ENCODE results near the gene SGCG.

The SGCG gene

DNA sequence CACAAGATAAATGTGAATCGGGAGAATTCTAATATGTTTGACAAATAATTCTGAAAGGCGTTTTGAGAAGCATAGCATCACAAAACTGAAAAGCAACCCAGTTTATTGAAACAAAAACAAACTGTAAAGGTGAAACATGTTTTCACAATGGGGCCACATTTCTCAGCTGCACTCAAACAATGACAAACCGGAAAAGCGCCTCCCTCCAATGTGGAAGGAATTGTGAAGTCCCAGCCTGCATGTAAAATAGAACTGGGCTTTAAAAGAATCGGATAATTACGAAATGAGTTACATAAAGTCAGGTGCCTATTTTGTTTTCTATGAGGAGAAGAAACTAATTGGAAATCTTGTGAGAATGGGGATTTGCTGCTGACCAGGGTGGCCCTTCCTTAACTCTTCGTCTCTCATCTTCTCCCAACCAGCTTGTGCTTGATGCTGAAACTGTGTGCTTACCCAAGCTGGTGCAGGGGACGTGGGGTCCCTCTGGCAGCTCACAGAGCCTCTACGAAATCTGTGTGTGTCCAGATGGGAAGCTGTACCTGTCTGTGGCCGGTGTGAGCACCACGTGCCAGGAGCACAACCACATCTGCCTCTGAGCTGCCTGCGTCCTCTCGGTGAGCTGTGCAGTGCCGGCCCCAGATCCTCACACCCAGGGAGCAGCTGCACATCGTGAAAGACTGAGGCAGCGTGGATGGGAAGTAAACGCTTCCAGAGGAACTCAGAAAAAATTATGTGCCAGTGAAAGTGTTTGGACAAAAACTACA lies 143.3 kb downstream of the SGCG start:
- no peak for DNase-seq (ENCODE audit: low read depth in 3 of 3, low spot score in 1 of 3)

DNA sequence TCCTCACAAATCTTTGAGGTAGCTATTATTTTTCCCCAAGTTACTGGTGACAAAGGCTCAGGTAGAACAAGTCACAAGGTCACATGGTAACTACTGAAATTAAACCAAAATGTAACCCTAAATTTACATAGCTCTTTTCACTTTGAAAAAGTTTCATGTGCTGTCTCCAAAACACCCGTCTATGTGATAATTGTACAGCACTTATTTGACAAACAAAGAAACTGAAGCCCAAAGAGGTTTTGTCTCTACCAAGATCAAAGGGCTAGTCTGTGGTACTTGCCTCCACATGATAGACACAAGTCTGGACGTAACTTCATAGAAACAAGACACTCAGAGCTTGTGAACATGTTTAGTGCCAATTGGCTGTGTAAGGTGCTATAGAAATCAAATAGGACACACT lies 144.4 kb downstream of the SGCG start:
- no peak for DNase-seq (ENCODE audit: low read depth in 3 of 3, low spot score in 1 of 3)

- no peak for DNase-seq (ENCODE audit: low read depth in 3 of 3, low spot score in 1 of 3)
These were observed 149.6 kb downstream of the SGCG start for GRCh38 chr13:23330356-23330755.

DNA sequence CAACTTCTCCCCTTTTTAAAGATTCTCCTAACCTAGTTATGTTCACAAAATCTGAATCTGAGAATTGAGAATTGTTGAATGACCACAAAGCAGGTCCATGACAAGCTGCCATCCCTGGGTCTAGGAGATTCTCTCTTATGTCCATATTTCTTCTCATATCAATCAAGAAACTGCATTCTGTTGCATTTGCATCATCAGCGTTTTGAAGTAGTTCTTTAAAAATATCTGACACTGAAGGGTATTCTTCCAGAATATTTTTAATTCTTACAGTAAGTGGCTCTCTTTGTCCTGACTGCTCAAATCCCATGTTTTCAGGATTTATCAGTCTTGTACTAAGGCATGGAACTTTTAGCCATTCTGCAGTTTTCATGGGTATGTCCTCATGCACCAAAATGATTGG lies 158.4 kb downstream of the SGCG start:
- no peak for DNase-seq (ENCODE audit: low read depth in 3 of 3, low spot score in 1 of 3)

DNA sequence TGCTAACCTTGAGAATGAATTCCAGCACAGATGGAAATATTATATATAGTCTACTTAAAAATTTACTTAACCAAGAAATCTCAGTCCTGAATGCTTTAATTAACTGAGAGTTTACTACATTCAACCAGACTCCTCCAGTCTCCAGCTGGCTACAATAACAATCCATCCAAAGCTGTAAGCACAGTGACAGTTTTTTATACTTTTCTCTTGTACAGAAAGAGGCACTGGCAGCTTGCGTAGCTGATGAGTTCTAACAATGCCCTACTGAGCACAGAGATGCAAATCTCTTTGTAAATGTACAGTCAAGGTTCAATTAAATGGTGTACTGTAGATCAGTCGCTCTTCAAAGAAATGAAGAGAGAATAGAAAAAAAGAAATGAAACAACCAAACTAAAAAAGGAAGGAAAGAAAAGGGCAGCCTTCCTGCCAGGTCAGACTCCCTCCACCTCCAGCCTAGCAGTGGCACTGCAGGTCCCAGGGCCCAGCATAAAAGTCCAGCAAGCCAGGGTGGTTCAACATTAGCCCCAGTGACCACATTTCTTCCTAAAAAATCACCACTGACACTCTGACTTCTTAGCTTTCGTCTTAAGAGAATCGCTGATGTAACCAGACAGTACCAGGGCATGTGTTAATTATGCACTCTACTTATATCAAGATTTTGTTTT lies 164.3 kb downstream of the SGCG start:
- DNase-seq (ENCODE audit: low read depth in 3 of 3, low spot score in 1 of 3): no peak

DNA sequence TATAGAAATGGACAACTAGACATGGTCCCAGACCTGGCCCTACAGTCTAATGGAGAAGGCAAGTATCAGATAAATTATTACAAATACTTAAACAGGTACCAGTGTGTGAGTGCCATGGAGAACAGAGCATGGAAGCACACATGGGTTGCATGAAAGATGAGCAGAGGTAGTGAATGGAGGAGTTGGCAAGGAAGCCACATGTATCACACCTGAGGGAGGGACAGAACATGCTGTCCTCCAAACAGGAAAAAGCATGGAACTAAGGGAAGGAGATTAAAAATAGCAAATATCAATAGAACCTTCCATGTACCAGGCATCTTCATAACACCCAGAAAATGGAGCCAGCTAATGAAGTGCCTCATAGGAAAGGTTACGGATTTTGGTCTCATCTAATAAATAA lies 166.8 kb downstream of the SGCG start:
- no peak for DNase-seq (ENCODE audit: low read depth in 3 of 3, low spot score in 1 of 3)

DNA sequence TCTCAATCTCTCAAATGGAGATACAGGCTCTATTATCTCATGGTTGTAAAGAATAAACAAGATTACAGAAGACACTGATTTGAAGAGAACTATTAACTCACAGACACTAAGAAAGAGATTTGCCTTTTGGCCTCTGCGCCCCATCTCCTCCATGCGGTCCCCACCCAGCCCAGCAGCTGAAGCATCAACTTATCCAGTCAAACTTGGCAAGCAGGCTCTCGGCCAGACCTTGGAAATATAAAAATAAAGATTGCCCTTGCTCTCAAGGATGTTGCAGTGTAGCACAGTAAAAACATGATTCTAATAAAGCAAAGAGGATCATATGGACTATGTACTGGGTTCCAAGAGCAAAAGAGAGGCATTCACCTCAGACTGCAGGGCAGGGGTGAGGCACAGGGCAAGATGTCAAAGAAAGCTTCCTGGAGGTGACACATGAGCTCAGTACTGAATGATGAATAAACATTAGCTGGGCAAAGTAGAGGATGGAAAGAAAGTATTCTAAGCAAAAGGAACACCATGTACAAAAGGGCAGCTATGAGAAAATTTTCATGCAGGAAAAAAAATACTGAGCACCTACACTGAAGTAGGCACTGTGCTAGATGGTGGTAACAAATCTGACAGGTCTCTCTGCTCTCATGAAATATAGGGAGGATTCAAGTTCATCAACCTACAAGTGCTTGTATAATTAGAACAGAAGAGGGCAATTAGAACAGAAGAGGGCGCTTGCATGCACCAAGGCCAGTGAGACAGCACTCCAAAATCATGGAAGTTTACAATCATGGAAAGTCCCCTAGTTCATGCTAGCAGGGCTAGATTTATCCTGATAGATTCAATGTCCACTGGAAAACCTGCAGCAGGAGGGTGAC lies 167.7 kb downstream of the SGCG start:
- DNase-seq (ENCODE audit: low read depth in 3 of 3, low spot score in 1 of 3): no peak

GRCh38 chr13:23349161-23349897 lies 168.6 kb downstream of the SGCG start:
- DNase-seq (ENCODE audit: low read depth in 3 of 3, low spot score in 1 of 3): no peak

GRCh38 chr13:23350009-23350408 lies 169.2 kb downstream of the SGCG start:
- no peak for DNase-seq (ENCODE audit: low read depth in 3 of 3, low spot score in 1 of 3)

DNA sequence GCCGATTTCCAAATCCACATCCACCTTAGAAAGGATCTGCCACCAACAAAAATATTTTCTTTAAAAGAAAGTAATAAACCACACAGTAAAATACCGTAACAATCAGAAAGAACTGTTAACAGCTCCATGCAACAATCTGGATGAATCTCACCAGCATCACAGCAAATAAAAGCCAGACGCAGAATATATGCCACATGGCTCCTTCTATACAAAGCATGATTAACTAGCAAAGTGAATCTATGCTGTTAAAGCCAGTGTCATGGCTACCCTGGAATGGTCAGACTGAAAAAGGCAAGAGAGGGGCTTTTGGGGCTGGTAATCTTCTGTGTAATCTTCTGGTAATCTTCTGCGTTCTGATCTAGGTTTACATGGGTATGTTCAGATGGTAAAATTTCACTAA lies 171.4 kb downstream of the SGCG start:
- no peak for DNase-seq (ENCODE audit: low read depth in 3 of 3, low spot score in 1 of 3)

GRCh38 chr13:23354520-23354919 lies 173.7 kb downstream of the SGCG start:
- no peak for DNase-seq (ENCODE audit: low read depth in 3 of 3, low spot score in 1 of 3)

DNA sequence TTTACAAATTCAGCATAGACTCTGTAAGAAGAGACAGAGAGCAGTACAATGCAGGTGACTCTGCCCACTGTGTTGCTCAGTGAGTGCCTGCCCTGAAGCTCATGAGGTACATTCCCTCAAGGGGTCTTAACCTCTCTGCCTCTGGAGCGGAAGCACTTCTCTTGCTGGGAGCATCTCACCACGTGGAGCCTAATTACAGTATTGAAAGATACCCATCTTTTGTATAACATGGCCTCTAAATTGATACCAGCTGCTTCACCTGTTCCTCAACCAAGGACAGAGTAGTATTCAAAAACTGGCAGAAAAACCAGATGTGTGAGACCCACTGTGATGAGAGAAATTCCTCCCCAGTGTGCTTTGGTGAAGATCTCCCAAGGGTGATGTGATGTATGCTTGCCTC lies 175.6 kb downstream of the SGCG start:
- DNase-seq (ENCODE audit: low read depth in 3 of 3, low spot score in 1 of 3): no peak

GRCh38 chr13:23357349-23357748 lies 176.6 kb downstream of the SGCG start:
- no peak for DNase-seq (ENCODE audit: low read depth in 3 of 3, low spot score in 1 of 3)

- DNase-seq (ENCODE audit: low read depth in 3 of 3, low spot score in 1 of 3): no peak
These were observed 179.1 kb downstream of the SGCG start for GRCh38 chr13:23359882-23360281.

GRCh38 chr13:23365652-23366051 lies 184.9 kb downstream of the SGCG start:
- DNase-seq (ENCODE audit: low read depth in 3 of 3, low spot score in 1 of 3): no peak

- no peak for DNase-seq (ENCODE audit: low read depth in 3 of 3, low spot score in 1 of 3)
These were observed 187.1 kb downstream of the SGCG start for GRCh38 chr13:23367907-23368306.

GRCh38 chr13:23372264-23372906 lies 191.6 kb downstream of the SGCG start:
- no peak for DNase-seq (ENCODE audit: low read depth in 3 of 3, low spot score in 1 of 3)
